Lower lobe of right lung (tissue), 2 donors: ENCODE data around the gene LENG8. TPM values are rescaled to one million over a fixed set of nuclear protein-coding genes. Genes with fewer than 3 reads are reported as not detected.
"Not testable (repeated sequence)": the region's sequence is repeated elsewhere in the genome, so short reads cannot be mapped to it uniquely, and the experiment has no call there.

Source experiments
- ATAC-seq, 2 donors: fragments of 200-7000 bp; cut with Tn5 transposase; one replicate each; pipeline ENCODE4 v1.9.1; 2020 to 2022; ENCODE audit warnings: mild to moderate bottlenecking in 2 of 2, moderate library complexity in 2 of 2
- DNase-seq: peaks from one replicate; pipeline ENCODE4 v3.0.0-alpha.2; 2020
- H3K27ac ChIP-seq: fragments of 200-600 bp; one replicate; pipeline ENCODE4 v1.8.0; 2022
- H3K27me3 ChIP-seq: fragments of 200-600 bp; one replicate; pipeline ENCODE4 v1.8.0; 2022; ENCODE audit warnings: low read depth
- H3K36me3 ChIP-seq: fragments of 200-600 bp; one replicate; pipeline ENCODE4 v1.8.0; 2022; ENCODE audit warnings: mild to moderate bottlenecking
- H3K4me1 ChIP-seq: fragments of 200-600 bp; one replicate; pipeline ENCODE4 v1.8.0; 2022
- H3K4me3 ChIP-seq: fragments of 200-600 bp; one replicate; pipeline ENCODE4 v1.8.0; 2022; ENCODE audit warnings: mild to moderate bottlenecking
- H3K9me3 ChIP-seq: fragments of 200-600 bp; one replicate; pipeline ENCODE4 v1.8.0; 2022
- CTCF ChIP-seq: fragments of 200-600 bp; IDR thresholded peaks from one replicate; pipeline ENCODE4 v1.8.0; 2022; ENCODE audit warnings: antibody characterized with exemption, mild to moderate bottlenecking
- intact Hi-C: fragments of 100-400 bp; cut with DNase I; formaldehyde crosslinking; loops from one replicate; pipeline ENCODE4 v1.11.0; 2022
- total RNA-seq: library from RNA; stranded (reverse); fragmentation: NEBNext Ultra II Directional; extraction: Animal tissue kit (Norgen Biotek cat#: 25700); gene quantifications from one replicate; pipeline ENCODE4 v1.2.1, GENCODE V29; 2021
- donor health status: DM: no; HTN: yes; CAD: no; lungs with severe emphysema.

Gene LENG8
- total RNA-seq, 1 donor from 2014 or later, result 183 TPM

DNA sequence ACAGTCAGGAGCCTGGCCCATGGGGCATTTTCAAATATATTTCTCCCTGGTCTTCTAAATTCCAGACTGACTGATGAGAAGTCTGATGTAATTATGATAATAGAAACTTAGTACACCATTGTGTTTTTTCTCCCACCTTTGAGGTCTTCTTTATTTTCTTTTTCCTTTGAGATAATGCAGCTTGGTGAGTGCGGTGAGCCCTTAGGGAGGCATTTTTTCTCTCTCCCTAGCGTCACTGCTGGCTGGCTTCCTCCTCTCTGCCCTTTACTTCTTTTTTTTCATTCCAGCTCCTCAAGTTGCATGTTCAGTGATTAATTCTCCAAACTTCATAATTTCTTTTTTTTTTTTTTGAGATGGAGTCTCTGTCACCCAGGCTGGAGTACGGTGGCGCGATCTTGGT, 36.9 kb downstream of the LENG8 start:
- intact Hi-C loops, result no loop called here
- ATAC-seq (no peak), DNase-seq (no peak)
- Histone ChIP-seq H3K4me3 (no peak overlapping the region), H3K36me3 (no peaks in the 10 kb centered on the region), H3K27me3 (peaks cover 20% of the 10 kb centered on the region), H3K27ac (no peak overlapping the region), H3K4me1 (peaks cover 13% of the 10 kb centered on the region), H3K9me3 (no peaks in the 10 kb centered on the region)
- TF ChIP-seq CTCF, result no peak

DNA sequence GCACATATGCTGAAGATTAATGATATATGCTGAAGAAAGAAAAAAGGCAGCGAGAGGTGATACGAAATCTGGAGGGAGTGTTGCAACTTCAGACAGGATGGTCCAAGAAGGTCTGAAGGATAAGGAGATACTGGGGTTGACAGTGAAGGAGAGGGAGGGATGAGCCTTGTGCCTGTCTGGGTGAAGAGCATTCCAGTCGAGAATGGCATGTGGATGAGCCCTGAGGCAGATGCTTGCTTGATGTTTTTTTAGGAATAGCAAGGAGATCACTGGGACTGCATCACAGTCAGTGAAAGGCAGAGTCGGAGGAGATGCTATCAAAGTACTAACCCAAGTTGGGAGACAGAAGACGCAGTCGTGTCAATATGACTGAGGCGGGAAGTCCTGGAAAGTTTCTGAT, 40.3 kb downstream of the LENG8 start:
- no peaks in the 10 kb centered on the region for H3K36me3 ChIP-seq
- peaks cover 26% of the 10 kb centered on the region for H3K27me3 ChIP-seq
- intact Hi-C loops, result no loop called here
- no peaks in the 10 kb centered on the region for H3K4me1 ChIP-seq
- no peaks in the 10 kb centered on the region for H3K9me3 ChIP-seq
- TF ChIP-seq CTCF, result no peak
- DNase-seq (no peak), ATAC-seq (no peak)
- no peak overlapping the region for H3K27ac ChIP-seq
- H3K4me3 ChIP-seq, result no peak overlapping the region

- ATAC-seq (no peak), DNase-seq (no peak)
- Histone ChIP-seq H3K27me3 (peaks cover 24% of the 10 kb centered on the region), H3K4me3 (no peak overlapping the region), H3K27ac (no peak overlapping the region), H3K4me1 (no peaks in the 10 kb centered on the region), H3K9me3 (no peaks in the 10 kb centered on the region), H3K36me3 (no peaks in the 10 kb centered on the region)
- TF ChIP-seq CTCF, result no peak
- intact Hi-C loops, result no loop called here
Measured at GRCh38 chr19:54489766-54490165, 40.8 kb downstream of the LENG8 start.

GRCh38 chr19:54492568-54492967, 43.6 kb downstream of the LENG8 start:
- DNase-seq (no peak), ATAC-seq (no peak)
- TF ChIP-seq CTCF, result no peak
- Histone ChIP-seq H3K9me3 (no peaks in the 10 kb centered on the region), H3K36me3 (no peaks in the 10 kb centered on the region), H3K27ac (no peak overlapping the region), H3K4me3 (no peak overlapping the region), H3K27me3 (peaks cover 28% of the 10 kb centered on the region), H3K4me1 (no peaks in the 10 kb centered on the region)
- intact Hi-C loops, result no loop called here

DNA sequence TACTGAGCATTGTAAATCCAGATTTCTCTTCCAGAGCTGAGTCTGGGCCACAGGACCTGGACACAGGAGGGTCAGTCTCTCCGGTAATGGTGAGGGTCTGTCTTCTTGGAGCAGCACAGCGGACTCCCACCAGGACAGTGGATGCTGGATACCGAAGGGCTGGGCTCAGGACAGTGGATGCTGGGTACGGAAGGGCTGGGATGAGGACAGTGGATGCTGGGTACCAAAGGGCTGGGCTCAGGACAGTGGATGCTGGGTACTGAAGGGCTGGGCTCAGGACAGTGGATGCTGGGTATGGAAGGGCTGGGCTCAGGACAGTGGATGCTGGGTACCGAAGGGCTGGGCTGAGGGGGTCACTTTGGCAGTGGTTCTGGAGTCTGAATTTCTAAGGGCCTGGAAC, 44.1 kb downstream of the LENG8 start:
- H3K36me3 ChIP-seq, ATAC-seq, H3K9me3 ChIP-seq, intact Hi-C loops, H3K27ac ChIP-seq, H3K4me1 ChIP-seq, H3K4me3 ChIP-seq, DNase-seq: not testable (repeated sequence)
- H3K27me3 ChIP-seq, result peaks cover 28% of the 10 kb centered on the region

GRCh38 chr19:54493967-54494585, 45.1 kb downstream of the LENG8 start:
- Histone ChIP-seq H3K27me3 (peaks cover 28% of the 10 kb centered on the region), H3K4me3 (no peak overlapping the region), H3K36me3 (no peaks in the 10 kb centered on the region), H3K27ac (no peak overlapping the region), H3K4me1 (no peaks in the 10 kb centered on the region), H3K9me3 (no peaks in the 10 kb centered on the region)
- ATAC-seq (no peak), DNase-seq (no peak)
- TF ChIP-seq CTCF, result no peak
- intact Hi-C loops, result no loop called here

- H3K9me3 ChIP-seq, H3K27ac ChIP-seq, H3K4me1 ChIP-seq, intact Hi-C loops, H3K36me3 ChIP-seq, ATAC-seq, DNase-seq, H3K4me3 ChIP-seq: not testable (repeated sequence)
- peaks cover 28% of the 10 kb centered on the region for H3K27me3 ChIP-seq
Measured at GRCh38 chr19:54495284-54495683, 46.3 kb downstream of the LENG8 start.

- peaks cover 18% of the 10 kb centered on the region for H3K27me3 ChIP-seq
- not testable (repeated sequence) for ATAC-seq
Measured at GRCh38 chr19:54497747-54498450, 48.9 kb downstream of the LENG8 start.

DNA sequence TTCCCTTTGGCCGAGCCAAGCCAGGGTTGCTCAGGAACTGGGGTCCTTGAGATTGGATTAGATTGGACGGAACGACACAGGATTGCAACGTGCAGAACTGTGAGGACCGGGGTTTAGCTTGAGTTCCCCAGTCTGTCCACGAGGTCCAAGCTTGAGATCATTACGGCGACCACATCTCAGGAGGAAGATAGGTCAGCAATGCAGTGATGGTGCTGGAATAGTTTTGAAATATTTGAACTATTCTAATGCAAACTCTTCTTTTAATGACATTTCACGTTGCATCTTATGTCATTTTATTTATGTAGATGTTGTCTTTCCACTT, 49.4 kb downstream of the LENG8 start:
- DNase-seq, H3K9me3 ChIP-seq, H3K4me3 ChIP-seq, H3K4me1 ChIP-seq, H3K27ac ChIP-seq, intact Hi-C loops, H3K36me3 ChIP-seq: not testable (repeated sequence)
- peaks cover 17% of the 10 kb centered on the region for H3K27me3 ChIP-seq
- peak in 1 of 2 donors; percentile 70 for ATAC-seq

More at GRCh38 chr19:54497747-54498450, 48.9 kb downstream of the LENG8 start:
- H3K4me1 ChIP-seq, DNase-seq, H3K36me3 ChIP-seq, H3K4me3 ChIP-seq, H3K27ac ChIP-seq, intact Hi-C loops, H3K9me3 ChIP-seq: not testable (repeated sequence)
